NCI-H69 (cell line): ENCODE measurements around the gene LRRC15.

Source experiments
- DNase-seq: peaks from one replicate; lab custom pipeline; 2025; lab: John Stamatoyannopoulos, UW

Gene LRRC15

GRCh38 chr3:194369522-194370279 is at the start of gene LRRC15:
TSS of gene LRRC15 (minus strand) at chr3:194369743. CDS start at chr3:194361043, 8,700 bp downstream.
- no peak for DNase-seq

GRCh38 chr3:194418671-194419070 is 49.1 kb upstream of the LRRC15 start:
- no peak for DNase-seq

- DNase-seq: no peak
Measured at GRCh38 chr3:194407423-194407822, 37.9 kb upstream of the LRRC15 start.

- DNase-seq: no peak
Measured at GRCh38 chr3:194405766-194406165, 36.2 kb upstream of the LRRC15 start.

- DNase-seq: peak; percentile 80
Measured at GRCh38 chr3:194404365-194405140, 35.0 kb upstream of the LRRC15 start.

- DNase-seq: no peak
Measured at GRCh38 chr3:194401868-194402329, 32.4 kb upstream of the LRRC15 start.

- DNase-seq: no peak
Measured at GRCh38 chr3:194401346-194401745, 31.8 kb upstream of the LRRC15 start.

GRCh38 chr3:194399874-194400411 is 30.4 kb upstream of the LRRC15 start:
- DNase-seq: no peak

- no peak for DNase-seq
Measured at GRCh38 chr3:194399166-194399565, 29.6 kb upstream of the LRRC15 start, which contains the start of gene GP5. TSS of gene GP5 (minus strand) at chr3:194399266. CDS start at chr3:194398282, 984 bp downstream.

GRCh38 chr3:194397757-194398312 is 28.3 kb upstream of the LRRC15 start:
- DNase-seq: no peak

GRCh38 chr3:194396859-194397756 is 27.6 kb upstream of the LRRC15 start:
- DNase-seq: no peak

GRCh38 chr3:194396539-194396858 is 27.0 kb upstream of the LRRC15 start:
- no peak for DNase-seq

- peak; percentile 97 for DNase-seq
Measured at GRCh38 chr3:194395778-194396538, 26.4 kb upstream of the LRRC15 start.

GRCh38 chr3:194395212-194395611 is 25.7 kb upstream of the LRRC15 start:
- DNase-seq: peak; percentile 99

- no peak for DNase-seq
Measured at GRCh38 chr3:194392576-194392975, 23.0 kb upstream of the LRRC15 start.

- DNase-seq: no peak
Measured at GRCh38 chr3:194390835-194391234, 21.3 kb upstream of the LRRC15 start.

- peak; percentile 78 for DNase-seq
Measured at GRCh38 chr3:194389269-194389668, 19.7 kb upstream of the LRRC15 start.

- DNase-seq: no peak
Measured at GRCh38 chr3:194387926-194388418, 18.4 kb upstream of the LRRC15 start.

- no peak for DNase-seq
Measured at GRCh38 chr3:194387276-194387675, 17.7 kb upstream of the LRRC15 start.

GRCh38 chr3:194386648-194387047 is 17.1 kb upstream of the LRRC15 start:
- peak; percentile 88 for DNase-seq

- DNase-seq: no peak
Measured at GRCh38 chr3:194386066-194386465, 16.5 kb upstream of the LRRC15 start.
